HG03432 (cell line): Measurements from ENCODE around the gene TANGO6.
"Not testable (repeated sequence)": the region's sequence is repeated elsewhere in the genome, so short reads cannot be mapped to it uniquely, and the experiment has no call there.

Experiments
- ATAC-seq: cut with Tn5 transposase; IDR thresholded peaks from one replicate; pipeline ENCODE4 v1.9.1; 2021; ENCODE audit warnings: mild to moderate bottlenecking, moderate library complexity; ENCODE audit not compliant: unreplicated experiment

The TANGO6 gene

DNA sequence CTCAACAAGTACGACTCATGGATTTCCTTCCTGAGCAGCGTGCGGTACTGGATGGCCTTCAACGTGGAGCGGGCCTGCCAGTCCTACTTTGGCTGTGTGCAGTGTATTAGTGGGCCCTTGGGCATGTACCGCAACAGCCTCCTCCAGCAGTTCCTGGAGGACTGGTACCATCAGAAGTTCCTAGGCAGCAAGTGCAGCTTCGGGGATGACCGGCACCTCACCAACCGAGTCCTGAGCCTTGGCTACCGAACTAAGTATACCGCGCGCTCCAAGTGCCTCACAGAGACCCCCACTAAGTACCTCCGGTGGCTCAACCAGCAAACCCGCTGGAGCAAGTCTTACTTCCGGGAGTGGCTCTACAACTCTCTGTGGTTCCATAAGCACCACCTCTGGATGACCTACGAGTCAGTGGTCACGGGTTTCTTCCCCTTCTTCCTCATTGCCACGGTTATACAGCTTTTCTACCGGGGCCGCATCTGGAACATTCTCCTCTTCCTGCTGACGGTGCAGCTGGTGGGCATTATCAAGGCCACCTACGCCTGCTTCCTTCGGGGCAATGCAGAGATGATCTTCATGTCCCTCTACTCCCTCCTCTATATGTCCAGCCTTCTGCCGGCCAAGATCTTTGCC is 271.1 kb downstream of the TANGO6 start:
- no peak for ATAC-seq

DNA sequence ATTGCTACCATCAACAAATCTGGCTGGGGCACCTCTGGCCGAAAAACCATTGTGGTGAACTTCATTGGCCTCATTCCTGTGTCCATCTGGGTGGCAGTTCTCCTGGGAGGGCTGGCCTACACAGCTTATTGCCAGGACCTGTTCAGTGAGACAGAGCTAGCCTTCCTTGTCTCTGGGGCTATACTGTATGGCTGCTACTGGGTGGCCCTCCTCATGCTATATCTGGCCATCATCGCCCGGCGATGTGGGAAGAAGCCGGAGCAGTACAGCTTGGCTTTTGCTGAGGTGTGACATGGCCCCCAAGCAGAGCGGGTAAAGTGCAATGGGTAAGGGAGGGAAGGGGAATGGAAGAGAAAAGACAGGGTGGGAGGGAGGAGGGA is 271.6 kb downstream of the TANGO6 start:
- ATAC-seq, result no peak

DNA sequence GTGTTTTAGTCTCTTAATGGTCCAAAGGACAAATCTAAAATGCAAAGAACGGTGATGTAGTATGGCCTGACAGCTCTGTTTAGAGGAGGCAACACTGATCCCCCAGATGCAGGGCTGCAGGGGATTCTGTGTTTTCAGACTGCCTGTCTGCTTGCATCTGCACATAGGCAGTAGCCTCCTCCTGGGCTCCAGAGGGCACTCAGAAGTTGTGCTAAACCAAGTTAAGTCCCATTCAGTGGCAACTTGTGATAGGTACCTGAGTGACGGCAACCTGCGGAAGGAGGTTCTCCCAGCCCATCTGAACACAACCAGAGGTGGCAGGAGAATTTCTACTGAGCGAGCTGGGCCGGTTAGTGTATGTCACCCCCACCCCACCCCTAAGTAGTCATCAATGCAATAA is 272.0 kb downstream of the TANGO6 start:
- ATAC-seq, result no peak

DNA sequence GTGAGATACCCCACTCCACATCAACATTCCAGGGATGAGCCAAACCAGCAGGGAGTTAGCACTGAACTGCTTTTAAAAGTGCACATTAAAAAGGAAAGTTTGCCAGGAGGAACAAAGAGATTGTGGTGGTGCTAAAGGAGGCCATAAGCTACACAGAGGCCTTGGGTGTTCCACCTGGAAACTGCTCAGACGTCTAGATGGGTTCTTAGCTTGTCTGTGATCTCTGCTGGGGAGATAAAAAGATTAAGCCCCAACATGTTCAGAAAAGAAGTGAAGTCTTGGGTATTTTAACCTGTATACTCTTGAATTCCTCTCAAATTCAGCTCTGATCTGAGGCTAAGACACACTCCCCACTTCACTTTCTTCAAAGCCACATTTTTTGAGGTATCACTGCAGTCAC is 272.5 kb downstream of the TANGO6 start:
- no peak for ATAC-seq

DNA sequence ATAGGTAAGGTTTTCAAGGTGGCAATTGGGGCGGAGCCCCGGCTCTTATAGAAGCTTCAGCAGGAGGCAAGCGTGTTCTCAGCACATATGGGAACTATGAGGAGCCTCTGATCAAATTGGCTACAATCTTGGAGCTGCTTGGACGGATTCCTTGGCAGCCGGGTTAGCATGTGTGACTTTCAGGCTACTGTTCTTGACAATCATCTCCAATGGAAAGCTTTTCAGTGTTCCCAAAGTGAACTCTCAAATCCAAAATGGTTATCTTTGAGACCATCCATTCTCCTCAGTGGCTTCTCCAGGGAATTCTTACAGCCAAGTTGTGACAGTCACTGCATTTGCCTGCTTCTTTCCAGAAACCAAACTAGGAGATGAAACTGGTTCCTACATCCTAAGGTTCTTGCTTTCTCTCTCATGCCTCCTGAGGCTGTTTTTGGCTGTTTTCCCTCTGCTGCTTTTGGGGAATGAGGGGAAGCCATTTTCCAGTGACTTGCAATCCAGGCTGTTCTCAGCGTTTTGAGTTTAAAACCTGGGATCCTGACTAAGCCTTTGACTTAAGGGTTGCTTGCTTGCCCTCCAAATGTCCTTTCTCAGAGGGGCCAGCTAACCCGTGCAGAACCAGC is 273.0 kb downstream of the TANGO6 start:
- ATAC-seq, result no peak

DNA sequence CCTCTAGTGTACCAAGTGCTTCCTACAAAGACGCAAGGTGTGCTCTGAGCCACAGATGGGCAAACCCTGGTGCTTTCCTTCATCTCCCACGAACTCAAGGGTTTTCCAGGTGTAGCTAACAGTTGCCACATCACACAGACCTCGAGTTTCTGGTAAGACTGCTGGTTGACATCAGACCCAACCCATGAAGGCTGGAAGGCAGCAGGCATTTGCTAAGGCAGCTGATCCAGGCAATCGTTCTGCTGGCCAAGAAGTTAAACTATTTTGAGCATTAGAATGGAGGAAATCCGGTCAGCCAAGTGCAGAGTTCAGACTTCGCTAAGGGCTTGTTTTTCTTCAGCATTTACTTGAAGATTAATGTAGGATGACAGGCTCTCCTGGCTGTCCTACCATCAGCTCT is 273.6 kb downstream of the TANGO6 start:
- ATAC-seq, result no peak

DNA sequence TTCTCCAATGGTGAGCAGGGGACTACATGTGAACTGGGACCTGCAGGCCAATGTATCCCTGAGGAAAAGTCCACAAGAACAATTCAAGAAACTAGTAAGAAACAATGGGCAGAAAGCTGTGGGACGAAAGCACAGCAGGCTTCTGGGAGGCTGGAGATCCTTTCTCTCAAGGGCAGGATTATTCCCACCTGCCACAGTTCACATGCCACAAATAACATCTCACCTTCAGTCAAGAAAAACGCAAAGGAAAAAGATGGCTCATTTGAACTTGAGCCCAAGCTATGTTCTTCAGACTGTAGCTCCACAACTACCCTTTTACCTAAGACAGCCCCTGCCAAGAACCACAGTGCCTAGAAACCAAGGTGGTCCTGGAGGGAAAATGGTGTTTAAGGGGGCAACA is 275.1 kb downstream of the TANGO6 start:
- no peak for ATAC-seq

DNA sequence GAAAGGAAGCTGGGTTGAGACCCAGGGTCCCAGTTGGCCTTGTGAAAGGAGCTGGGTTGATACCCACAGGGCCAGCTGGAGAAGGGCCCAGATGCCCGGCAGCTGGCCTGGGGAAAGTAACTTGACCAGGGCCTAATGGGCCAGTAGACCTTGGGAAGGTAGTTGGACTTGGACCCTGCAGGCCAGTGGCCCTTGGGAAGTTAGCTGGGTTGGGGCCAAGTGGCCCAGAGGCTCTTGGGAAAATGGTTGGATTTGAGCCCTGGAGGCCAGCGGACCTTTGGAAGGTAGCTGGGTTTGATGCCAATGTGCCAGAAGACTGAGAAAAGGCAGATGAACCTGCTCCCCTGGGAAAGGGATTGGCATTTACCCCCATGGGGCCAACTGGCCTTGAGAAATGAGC is 275.7 kb downstream of the TANGO6 start:
- no peak for ATAC-seq

DNA sequence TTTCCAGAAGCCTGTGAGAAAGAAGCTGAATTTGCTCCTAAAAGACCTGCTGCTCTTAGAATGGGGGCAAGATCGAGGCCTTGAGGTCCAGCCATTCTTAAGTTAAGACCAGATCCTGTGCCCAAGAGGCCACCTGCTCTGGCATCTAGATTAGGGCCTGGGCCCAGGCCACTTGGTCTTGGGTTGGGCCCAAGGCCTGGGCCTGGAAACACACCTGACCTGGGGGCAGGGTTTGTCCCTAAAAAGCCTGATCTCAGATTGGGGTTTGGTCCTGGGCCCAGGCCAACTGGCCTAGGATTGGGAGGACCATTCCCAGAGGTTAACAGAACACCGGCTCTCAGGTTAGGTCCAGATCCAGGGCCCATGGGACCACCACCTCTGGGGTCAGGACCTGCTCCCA is 276.2 kb downstream of the TANGO6 start:
- no peak for ATAC-seq

DNA sequence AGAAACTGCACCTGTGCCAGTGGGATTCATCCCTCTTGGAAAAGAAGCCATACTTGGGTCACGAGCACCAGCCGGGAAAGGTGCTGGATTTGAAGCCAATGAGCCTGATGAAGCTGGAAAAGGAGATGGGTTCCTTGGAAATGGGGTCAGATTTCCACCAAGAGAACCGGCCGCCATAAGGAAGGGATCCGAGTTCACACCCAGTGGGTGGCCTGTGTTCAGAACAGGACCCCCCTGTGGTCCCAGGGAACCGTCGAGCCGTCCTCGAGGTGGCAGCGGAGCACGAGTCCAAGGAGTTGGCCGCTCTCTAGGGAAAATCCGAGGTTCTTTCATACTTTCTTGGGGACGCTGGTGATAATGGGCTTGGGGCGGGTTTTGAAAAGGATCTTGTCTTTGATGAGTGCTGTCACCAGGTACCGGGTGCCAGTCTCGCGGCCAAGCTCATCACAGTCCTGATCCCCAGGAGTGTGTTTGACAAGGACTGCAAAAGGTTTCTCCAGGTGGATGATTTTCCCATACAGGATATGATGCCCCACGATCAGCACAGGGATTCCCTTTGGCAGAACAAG is 276.8 kb downstream of the TANGO6 start:
- ATAC-seq, result no peak

DNA sequence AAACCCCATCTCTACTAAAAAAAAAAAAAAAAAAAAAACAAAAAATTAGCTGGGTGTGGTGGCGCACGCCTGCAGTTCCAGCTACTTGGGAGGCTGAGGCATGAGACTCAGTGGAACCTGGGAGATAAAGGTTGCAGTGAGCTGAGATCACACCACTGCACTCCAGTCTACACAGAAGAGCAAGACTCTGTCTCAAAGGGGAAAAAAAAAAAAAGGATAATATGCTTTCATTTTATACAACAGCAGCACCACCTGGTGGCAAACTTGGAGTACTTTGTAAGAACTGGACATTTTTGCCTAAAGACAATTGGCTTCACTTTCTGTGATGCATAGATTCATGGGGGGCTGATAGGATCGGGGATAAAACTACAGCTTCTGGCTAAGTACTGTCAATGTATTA is 280.6 kb downstream of the TANGO6 start:
- ATAC-seq, result no peak

DNA sequence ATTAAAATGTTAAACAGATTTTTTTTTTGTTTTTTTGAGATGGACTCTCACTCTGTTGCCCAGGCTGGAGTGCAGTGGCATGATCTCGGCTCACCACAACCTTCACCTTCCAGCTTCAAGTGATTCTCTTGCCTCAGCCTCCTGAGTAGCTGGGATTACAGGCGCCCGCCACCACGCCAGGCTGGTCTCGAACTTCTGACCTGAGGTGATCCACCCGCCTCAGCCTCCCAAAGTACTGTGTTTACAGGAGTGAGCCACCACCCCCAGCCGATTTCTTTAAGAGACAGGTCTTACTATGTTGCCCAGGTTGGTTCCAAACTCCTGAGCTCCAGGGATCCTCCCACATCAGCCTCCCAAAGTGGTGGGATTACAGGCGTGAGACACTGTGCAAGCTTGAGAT is 281.1 kb downstream of the TANGO6 start:
- not testable (repeated sequence) for ATAC-seq

DNA sequence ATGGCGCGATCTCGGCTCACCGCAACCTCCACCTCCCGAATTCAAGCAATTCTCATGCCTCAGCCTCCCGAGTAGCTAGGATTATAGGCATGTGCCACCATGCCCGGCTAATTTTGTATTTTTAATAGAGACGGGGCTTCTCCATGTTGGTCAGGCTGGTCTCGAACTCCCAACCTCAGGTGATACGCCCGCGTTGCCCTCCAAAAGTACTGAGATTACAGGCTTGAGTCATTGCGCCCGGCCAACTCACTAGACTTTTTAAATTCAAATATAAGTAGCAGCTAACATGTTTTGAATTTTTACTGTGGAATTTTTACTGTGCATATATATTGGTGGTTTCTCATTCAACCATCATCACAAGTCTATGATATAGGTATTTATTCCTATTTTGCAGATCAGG is 281.6 kb downstream of the TANGO6 start:
- ATAC-seq, result not testable (repeated sequence)

DNA sequence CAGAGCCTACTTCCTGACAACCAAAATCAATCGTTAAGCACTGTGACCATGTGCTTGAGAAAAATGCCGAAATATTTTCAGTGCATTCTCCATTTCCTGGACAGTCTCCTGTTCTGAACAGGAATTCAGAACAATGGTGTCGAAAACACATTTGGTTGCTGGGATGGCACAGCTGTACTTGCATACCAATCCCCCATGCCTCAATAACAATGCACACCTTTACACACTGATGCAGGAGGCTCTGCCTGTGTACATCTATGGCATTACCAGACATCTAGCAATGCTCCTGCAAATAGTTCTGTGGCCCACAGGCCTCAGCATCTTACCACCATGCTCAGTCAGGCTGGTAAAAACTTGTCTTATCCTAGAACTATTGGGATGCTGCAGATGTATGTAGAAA is 282.9 kb downstream of the TANGO6 start:
- ATAC-seq, result no peak

DNA sequence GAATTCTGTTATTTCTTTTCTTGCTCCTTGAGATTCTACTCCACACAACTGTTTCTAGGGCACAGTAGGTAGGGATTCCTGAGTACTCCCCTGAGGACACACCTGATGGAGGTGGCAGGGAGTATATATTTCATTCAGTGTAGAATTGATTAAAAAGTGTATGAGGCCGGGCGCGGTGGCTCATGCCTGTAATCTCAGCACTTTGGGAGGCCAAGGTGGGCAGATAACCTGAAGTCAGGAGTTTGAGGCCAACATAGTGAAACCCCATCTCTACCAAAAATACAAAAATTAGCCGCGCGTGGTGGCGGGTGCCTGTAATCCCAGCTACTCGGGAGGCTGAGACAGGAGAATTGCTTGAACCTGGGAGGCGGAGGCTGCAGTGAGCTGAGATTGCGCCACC is 283.5 kb downstream of the TANGO6 start:
- not testable (repeated sequence) for ATAC-seq

DNA sequence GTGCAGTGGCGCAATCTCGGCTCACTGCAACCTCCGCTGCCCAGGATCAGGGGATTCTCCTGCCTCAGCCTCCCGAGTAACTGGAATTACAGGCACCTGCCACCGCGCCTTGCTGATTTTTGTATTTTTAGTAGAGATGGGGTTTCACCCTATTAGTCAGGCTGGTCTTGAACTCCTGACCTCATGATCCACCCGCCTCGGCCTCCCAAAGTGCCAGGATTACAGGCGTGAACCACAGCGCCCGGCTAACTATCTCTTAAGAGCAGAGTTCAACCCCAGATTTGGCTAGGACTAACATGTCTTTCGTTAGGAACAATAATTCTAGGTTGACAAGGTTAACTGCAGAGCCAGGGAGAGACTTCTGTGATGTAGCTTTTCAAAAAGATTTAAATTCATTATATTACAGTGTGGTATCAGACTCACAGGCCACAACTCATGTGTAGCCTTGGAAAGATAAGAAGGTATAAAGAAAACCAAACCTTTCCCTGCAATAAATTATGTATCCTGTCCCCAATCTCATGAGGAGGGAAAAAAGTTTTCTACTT is 284.7 kb downstream of the TANGO6 start:
- ATAC-seq, result no peak

DNA sequence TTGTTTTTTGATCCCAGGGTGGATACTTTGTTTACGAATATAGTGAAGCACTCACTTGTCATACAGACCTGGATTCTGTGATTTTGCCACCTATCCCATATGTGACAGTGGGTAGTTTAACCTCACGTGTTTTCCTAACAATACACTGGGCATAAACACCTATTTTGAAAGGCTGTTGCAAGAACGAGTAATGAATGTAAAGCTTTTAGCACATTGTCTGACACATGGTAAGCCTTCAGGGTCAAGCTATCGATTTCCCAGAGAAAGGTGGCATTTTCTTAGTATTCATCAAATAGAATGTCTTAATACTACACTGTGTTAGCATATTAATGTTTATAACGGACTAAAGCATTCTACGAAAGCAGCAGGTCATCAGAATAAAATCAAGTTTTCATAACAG is 287.1 kb downstream of the TANGO6 start:
- ATAC-seq, result no peak

DNA sequence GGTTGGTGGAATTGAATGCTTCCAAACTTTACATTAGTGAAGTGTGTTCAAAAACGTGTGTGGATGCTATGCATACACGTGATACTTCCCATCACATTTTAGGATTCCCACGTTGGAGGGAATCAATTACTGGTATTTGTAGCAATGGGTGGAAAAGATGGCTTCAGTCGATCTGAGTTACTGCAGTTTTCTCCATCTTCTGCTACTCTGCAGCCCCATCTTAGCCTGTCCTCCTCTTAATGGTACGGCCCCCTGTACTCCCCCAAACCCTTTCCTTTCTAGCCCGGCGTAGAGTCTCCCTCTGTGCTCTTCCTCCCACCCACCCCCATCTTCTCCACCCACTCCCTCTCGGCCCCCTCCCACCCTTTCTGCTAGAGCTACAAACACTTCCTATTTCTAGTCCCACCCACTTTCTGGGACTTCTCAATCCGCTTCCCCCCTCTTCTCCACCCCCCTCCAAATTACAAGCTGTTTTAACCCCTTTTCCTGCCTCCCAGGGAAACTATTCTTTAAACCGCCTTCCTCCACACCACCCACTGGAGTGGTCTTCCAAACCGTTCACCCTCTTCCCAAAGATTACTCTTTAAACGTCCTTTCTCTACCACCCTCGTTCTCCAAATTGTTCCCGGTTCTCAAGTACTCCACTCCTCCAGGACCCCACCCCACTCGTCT is 288.0 kb downstream of the TANGO6 start:
- no peak for ATAC-seq

DNA sequence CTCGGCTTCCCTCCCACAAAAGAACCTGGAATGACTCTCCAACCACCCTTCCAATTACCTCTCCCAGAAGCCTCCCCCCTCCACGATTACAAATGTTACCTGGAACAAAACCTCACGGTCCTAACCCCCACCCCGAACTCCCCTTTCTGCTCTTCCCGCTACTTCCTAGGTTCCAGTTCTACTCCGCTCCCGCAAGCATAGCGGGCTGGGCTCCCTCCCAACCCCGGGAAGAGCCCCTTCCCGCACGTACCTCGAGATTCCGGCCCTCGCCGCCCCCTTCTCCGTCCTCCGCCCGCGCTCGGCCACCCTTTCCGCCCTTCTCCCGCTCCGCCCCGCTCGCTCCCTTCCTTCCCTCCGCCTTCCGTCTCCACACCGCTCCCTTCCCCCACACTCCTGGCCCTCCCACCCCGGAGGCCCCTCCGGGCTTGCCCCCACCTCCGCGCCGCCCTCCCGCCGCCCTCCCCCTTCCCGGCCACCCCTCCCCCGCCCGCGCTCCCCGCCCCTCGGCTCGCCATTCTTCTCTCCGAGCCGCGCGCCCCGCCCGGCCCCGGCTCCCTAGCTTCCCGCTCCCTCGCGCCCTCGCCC is 288.6 kb downstream of the TANGO6 start:
- peak; percentile 51 for ATAC-seq

DNA sequence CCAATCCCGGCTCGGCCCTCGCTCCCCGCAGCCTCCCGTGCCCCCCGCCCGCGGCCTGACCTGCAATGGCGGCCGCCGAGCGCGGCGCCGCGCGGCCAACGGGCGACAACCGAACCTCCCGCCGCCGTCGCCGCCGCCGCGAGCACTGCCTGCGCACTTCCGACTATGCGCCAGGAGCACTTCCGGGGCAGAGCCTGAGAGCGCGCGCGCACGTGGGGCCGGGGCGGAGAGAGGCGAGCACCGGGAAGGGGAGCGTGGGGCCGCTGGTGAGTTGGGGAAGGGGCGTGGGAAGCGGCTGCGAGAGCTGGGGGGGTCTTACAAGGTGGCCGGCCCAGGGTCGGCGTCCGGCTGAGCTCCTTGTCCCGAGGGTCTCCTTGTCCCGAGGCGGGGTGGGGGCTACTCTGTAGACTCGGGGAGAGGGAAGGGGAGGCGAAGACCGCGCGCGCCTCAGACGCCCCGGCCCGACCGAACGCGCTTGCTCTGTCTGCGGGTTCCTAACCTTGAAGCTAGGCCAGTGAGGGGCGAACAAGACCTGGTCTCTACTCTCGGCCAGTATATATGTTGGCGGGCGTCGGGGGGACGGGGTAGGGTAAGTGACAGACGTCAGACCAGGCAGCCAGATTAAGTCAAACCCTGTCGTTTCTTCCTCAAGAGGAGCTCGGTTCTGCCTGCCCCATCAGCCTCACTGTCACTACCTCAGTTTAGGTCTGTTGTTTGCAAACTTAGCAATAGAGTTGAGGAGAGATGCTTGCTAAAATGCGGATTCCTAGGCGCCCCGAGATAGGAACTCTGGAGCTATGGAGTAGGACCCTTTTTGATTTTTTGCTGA is 289.3 kb downstream of the TANGO6 start, which contains the start of the genes CHTF8 and UTP4:
TSS of gene CHTF8 (minus strand) at position 165 of the 829 bp plus-strand sequence. CDS start 11,130 bp downstream, outside the sequence.
TSS of gene UTP4 (plus strand) at position 226 of the 829 bp plus-strand sequence. CDS start 811 bp downstream, outside the sequence.
- ATAC-seq, result peak; percentile 94
